Stomach (tissue), 9 donors: ENCODE results near the gene RPN2. TPM values are rescaled to one million over a fixed set of nuclear protein-coding genes. Genes with fewer than 3 reads are reported as not detected.

Experiments
- DNase-seq, 2 donors: peaks; one replicate each; pipeline versions ENCODE4 v3.0.0 to v3.0.0-alpha.2; 2013 to 2019
- H3K27ac ChIP-seq, 5 donors: fragments of 200-600 bp in 4 of 5; sonication (generic) in 4 of 5; one replicate each; pipeline ENCODE4 v1.5.1; 2013 to 2019; ENCODE audit warnings: mild to moderate bottlenecking in 1 of 5, moderate library complexity in 1 of 5
- H3K27me3 ChIP-seq, 3 donors: fragments of 200-600 bp; sonication (generic); one replicate each; pipeline ENCODE4 v1.5.1; 2017 to 2019; ENCODE audit warnings: mixed run types in 1 of 3
- H3K36me3 ChIP-seq, 4 donors: fragments of 200-600 bp; sonication (generic); 1 replicate in 3 of 4; 2 replicates in 1 of 4; pipeline ENCODE4 v1.5.1; 2016 to 2019
- H3K4me1 ChIP-seq, 4 donors: fragments of 200-600 bp; sonication (generic); one replicate each; pipeline ENCODE4 v1.5.1; 2016 to 2019
- H3K4me3 ChIP-seq, 4 donors: fragments of 200-600 bp; sonication (generic) in 3 of 4; one replicate each; pipeline ENCODE4 v1.5.1; 2016 to 2019; ENCODE audit warnings: mild to moderate bottlenecking in 1 of 4
- H3K9me3 ChIP-seq, 4 donors: fragments of 200-600 bp; sonication (generic); one replicate each; pipeline ENCODE4 v1.5.1; 2016 to 2019
- EP300 ChIP-seq: sonication (generic); formaldehyde crosslinking; IDR thresholded peaks from one replicate; pipeline ENCODE4 v1.6.1; 2017; ENCODE audit warnings: antibody characterized with exemption
- POLR2A ChIP-seq, 4 donors: fragments of 450-650 bp; IDR thresholded peaks; one replicate each; pipeline ENCODE4 v1.6.1; 2016; ENCODE audit warnings: antibody characterized with exemption in 4 of 4, control low read depth in 2 of 4, mild to moderate bottlenecking in 1 of 4, moderate library complexity in 1 of 4
- POLR2AphosphoS5 ChIP-seq, 3 donors: sonication (generic); formaldehyde crosslinking; IDR thresholded peaks; one replicate each; pipeline ENCODE4 v1.6.1; 2016; ENCODE audit warnings: antibody characterized with exemption in 3 of 3
- WGBS, 5 donors: extraction: QIAGEN DNeasy Blood & Tissue Kit in 3 of 5; methylation state at CpG; one replicate each; pipeline versions ENCODE4 v1.1.5 to v1.1.7; 2013 to 2018; 5-methylcytosine and 5-hydroxymethylcytosine counted together
- intact Hi-C: fragments of 100-400 bp; cut with DNase I; formaldehyde crosslinking; loops from one replicate; pipeline ENCODE4 v1.15.1; 2023; ENCODE audit warnings: low total_unique reads
- polyA plus RNA-seq, 3 donors: library from polyadenylated mRNA; stranded (reverse); fragments of 200-250 nt; gene quantifications; one replicate each; pipeline ENCODE4 v1.2.3, GENCODE V29; 2013
- total RNA-seq, 5 donors: library from RNA; depleted of rRNA; stranded (reverse); fragments of >200 nt; gene quantifications; one replicate each; pipeline versions ENCODE4 v1.1.0 to v1.2.3, GENCODE V29; 2014 to 2016
- TF ChIP-seq, protein P1 (sequence below), 7 experiments: fragments of 450-650 bp in 4 of 7; fragments of 200-600 bp in 3 of 7; sonication (generic) in 3 of 7; IDR thresholded peaks; one replicate each; pipeline ENCODE4 v1.5.1; 2016 to 2019; ENCODE audit warnings: antibody characterized with exemption in 7 of 7, control low read depth in 2 of 7, mild to moderate bottlenecking in 1 of 7
- donor health status: healthy with polysubstance abuse.
- donor health status: Bipolar disorder and iron deficiency.
- donor health status: healthy.

RPN2 gene
- total and polyA plus RNA-seq, 8 donors, result 32.5 to 163 (median 85.3) TPM

DNA sequence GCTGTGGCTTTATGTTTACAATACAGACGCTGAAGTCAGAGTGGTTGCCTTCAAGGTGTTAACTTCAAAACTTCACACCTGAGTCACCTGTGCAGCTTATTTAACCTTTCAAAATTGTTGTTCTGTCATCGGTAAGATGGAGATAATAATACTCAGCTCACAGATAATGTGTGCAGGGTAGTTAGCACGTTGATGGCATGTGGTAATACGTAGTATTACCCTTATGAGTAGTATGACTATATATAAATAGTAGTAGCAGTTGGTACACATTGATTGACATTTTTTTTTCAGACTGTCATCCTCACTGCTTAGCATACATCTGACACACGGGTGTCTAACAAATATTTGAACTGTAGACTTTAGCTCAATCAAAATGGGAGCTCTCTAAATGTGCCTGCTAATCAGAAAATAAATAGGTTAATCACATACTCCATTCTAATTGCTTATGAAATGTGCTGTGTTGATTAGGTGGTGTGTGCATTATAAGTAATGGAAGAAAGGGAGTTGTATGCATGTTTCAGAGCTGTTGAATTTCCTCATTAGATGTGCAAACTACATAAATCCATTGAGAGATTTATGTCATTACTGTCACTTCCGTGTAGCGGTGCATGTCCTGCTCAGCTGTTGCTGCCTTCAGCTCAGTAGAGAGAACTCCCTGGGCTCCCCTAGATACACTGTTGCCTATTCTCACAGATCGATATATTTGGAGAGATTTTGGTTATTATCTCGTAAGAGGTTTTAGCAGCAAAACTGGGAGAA, 11.4 kb downstream of the RPN2 start:
- peaks cover 26 to 73% (median 47%) of the 10 kb centered on the region in 4 donors for H3K4me1 ChIP-seq

DNA sequence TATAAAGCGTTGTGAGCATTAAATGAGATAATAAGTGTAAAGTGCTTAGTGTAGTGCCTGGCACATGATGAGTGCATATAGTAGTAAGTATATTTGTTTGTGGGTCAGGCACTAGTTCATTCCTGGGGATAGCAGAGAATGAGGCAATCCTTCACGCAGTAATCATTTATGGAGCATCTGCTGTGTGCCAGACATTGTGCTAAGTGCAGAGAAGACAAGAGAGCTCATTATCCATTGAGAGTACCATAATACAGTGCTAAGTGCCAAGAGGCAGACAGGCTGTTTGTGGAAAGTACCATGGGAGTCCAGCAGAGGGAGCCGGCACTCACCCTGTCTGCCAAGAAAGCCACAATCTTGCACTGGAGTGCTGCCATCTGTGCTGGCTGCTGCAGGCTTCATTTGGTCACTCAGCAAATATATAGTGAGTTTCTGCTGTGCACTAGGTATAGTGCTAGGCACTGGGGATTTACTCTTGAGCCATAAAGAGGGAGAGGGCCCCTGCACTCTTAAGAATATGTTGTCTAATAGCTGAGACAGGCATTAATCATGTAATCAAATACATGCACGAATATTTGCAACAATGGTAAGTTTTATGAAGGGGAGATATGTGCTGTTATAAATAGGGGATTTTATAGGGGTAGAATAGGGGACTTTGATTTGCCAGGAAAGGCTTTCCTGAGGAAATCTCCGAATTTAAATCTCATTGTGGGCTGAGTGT, 13.2 kb downstream of the RPN2 start:
- no peaks in the 10 kb centered on the region for H3K27me3 ChIP-seq
- H3K4me3 ChIP-seq, result no peak overlapping the region
- DNase-seq, result peak; percentile 93 to 95
- H3K27ac ChIP-seq, result no peak overlapping the region
- peaks cover 3 to 71% (median 40%) of the 10 kb centered on the region in 4 donors for H3K36me3 ChIP-seq
- 18 to 31% (median 21%) methylated on average over 5 of the region's 5 CpGs for WGBS, 5 donors
- TF ChIP-seq, protein P1, sequence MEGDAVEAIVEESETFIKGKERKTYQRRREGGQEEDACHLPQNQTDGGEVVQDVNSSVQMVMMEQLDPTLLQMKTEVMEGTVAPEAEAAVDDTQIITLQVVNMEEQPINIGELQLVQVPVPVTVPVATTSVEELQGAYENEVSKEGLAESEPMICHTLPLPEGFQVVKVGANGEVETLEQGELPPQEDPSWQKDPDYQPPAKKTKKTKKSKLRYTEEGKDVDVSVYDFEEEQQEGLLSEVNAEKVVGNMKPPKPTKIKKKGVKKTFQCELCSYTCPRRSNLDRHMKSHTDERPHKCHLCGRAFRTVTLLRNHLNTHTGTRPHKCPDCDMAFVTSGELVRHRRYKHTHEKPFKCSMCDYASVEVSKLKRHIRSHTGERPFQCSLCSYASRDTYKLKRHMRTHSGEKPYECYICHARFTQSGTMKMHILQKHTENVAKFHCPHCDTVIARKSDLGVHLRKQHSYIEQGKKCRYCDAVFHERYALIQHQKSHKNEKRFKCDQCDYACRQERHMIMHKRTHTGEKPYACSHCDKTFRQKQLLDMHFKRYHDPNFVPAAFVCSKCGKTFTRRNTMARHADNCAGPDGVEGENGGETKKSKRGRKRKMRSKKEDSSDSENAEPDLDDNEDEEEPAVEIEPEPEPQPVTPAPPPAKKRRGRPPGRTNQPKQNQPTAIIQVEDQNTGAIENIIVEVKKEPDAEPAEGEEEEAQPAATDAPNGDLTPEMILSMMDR (IDR thresholded peaks at IDR 0.05), result peak in 5 of 7 experiments; percentile 69 to 94 (median 89)
- TF ChIP-seq POLR2AphosphoS5 (IDR thresholded peaks at IDR 0.05) (peak in 2 of 3 donors; percentile 47 to 77), EP300 (no peak)
- intact Hi-C loops, result no loop called here
- H3K4me1 ChIP-seq, result peaks cover 26 to 85% (median 50%) of the 10 kb centered on the region in 4 donors
- H3K9me3 ChIP-seq, result no peaks in the 10 kb centered on the region

More for the DNA sequence above, 11.4 kb downstream of the RPN2 start:
- 40 to 59% (median 54%) methylated on average over 9 of the region's 9 CpGs for WGBS, 5 donors
- TF ChIP-seq POLR2A (IDR thresholded peaks at IDR 0.05), result no peak
- TF ChIP-seq, protein P1 (IDR thresholded peaks at IDR 0.05), result no peak
- TF ChIP-seq POLR2AphosphoS5 (IDR thresholded peaks at IDR 0.05), result no peak
- TF ChIP-seq EP300, result no peak
- Histone ChIP-seq H3K9me3 (no peaks in the 10 kb centered on the region), H3K27me3 (no peaks in the 10 kb centered on the region), H3K4me3 (no peak overlapping the region), H3K27ac (peak overlapping the region in 1 of 5 donors; percentile 33), H3K36me3 (peaks cover 13 to 71% (median 45%) of the 10 kb centered on the region in 4 donors)
- intact Hi-C loops, result no loop called here
- no peak for DNase-seq

DNA sequence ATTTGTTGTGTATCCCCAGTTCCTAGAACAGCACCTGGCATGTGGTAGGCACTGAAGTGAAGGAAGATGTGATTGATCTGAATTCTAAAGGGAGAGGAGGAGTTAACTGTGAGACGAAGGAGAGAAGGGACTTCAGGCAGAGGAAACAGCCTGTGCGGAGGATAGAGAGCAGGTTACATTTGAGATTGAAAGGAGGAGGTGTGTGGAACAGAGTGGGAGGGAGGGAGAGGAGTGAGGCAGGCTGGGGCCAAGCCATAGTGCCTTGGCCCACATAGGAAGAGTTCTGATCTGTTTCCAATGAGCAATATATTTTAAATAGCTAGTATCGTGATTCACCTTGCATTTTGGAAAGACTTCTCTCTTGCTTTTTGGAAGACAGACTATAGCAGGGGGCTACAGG, 14.1 kb downstream of the RPN2 start:
- H3K27ac ChIP-seq, result no peak overlapping the region
- H3K4me3 ChIP-seq, result no peak overlapping the region
- 83 to 89% (median 87%) methylated on average over 3 of the region's 3 CpGs for WGBS, 5 donors
- TF ChIP-seq POLR2A (IDR thresholded peaks at IDR 0.05) (no peak), POLR2AphosphoS5 (IDR thresholded peaks at IDR 0.05) (no peak), EP300 (no peak)
- TF ChIP-seq, protein P1 (IDR thresholded peaks at IDR 0.05), result no peak
- peaks cover 26 to 85% (median 50%) of the 10 kb centered on the region in 4 donors for H3K4me1 ChIP-seq
- DNase-seq, result no peak
- no peaks in the 10 kb centered on the region for H3K9me3 ChIP-seq
- H3K36me3 ChIP-seq, result peaks cover 3 to 71% (median 38%) of the 10 kb centered on the region in 4 donors
- intact Hi-C loops, result no loop called here
- H3K27me3 ChIP-seq, result no peaks in the 10 kb centered on the region

DNA sequence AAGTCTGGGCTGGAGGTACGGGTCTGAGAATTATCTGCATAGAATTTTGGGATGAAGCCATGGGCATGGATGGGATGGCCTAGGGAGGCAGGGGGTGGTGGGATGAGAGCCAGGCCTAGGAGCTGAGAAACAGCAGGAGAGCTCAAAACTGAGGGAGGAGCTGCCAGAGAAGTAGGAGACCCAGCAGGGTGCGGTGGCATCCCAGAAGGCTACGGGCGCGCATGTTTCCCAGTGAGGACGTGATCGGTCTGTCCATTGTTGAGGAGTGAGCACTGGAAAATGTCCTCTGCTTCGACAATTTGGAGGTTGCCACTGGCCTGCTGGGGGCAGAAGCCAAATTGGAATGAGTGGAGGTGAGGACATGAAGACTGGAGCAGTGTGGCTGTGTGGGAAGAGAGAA, 14.7 kb downstream of the RPN2 start:
- TF ChIP-seq, protein P1 (IDR thresholded peaks at IDR 0.05), result no peak
- no peak for TF ChIP-seq EP300
- no peak for TF ChIP-seq POLR2A (IDR thresholded peaks at IDR 0.05)
- no peak for TF ChIP-seq POLR2AphosphoS5 (IDR thresholded peaks at IDR 0.05)
- intact Hi-C loops, result no loop called here
- Histone ChIP-seq H3K4me3 (no peak overlapping the region), H3K9me3 (no peaks in the 10 kb centered on the region), H3K36me3 (peaks cover 1 to 71% (median 40%) of the 10 kb centered on the region in 4 donors), H3K4me1 (peaks cover 26 to 79% (median 49%) of the 10 kb centered on the region in 4 donors), H3K27ac (no peak overlapping the region), H3K27me3 (no peaks in the 10 kb centered on the region)
- no peak for DNase-seq
- 91 to 98% (median 93%) methylated on average over 8 of the region's 8 CpGs for WGBS, 5 donors
